Stimulated activated CD4-positive, alpha-beta T cell treated with anti-CD3 and anti-CD28 coated beads, Interleukin-15, amount 100 ng/mL, for 24 hours (primary cell): ENCODE data around the gene LPXN.

ENCODE experiments used
- DNase-seq: peaks from one replicate; pipeline ENCODE4 v3.0.0-alpha.2; 2020

LPXN gene

DNA sequence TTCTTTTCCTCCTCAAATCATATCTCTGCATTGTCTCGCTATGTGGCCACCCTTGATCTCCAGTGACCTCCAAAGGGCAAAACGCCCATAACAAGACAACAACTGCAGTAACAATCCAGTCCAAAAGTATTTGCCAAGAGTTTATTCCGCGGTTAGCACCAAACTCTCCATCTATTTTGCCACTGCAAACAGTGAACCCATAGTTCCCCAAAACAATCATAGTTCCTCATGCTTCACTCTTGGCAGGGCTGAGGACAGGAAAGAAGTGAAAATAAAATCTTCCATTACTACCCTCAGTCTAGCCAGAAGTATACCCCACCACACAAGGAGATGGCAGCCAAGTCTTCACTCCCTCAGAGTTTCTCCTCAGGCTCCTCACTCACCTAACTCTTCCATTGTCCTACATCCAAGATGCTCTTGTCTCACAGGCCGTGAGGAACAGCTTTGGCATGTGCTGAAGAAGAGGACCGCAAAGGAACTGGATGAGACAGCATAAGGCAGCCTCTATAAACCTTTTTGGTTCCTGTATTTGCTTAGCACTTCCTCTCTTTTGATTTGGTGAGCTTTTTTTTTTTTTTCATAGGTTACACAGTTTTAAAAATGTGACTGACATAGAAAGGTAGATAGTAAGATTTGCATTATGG, at the start of gene LPXN:
Gene LPXN, minus strand, starts transcription at position 480 of the 644 bp plus-strand sequence. Its CDS starts 84 bp downstream, at position 396.
- peak; percentile 40 for DNase-seq

- DNase-seq = no peak
Observed at GRCh38 chr11:58625086-58625485, 49.4 kb upstream of the LPXN start.

- no peak for DNase-seq
Observed at GRCh38 chr11:58622344-58622743, 46.7 kb upstream of the LPXN start, which contains the start of gene CNTF. CNTF (plus strand) TSS chr11:58622665; CDS start chr11:58622753, 88 bp downstream.

- no peak for DNase-seq
Observed at GRCh38 chr11:58621586-58622262, 46.1 kb upstream of the LPXN start.

GRCh38 chr11:58617976-58618557, 42.4 kb upstream of the LPXN start:
- no peak for DNase-seq

- DNase-seq = no peak
Observed at GRCh38 chr11:58616594-58616993, 40.9 kb upstream of the LPXN start.

GRCh38 chr11:58615559-58615958, 39.9 kb upstream of the LPXN start:
- no peak for DNase-seq

DNA sequence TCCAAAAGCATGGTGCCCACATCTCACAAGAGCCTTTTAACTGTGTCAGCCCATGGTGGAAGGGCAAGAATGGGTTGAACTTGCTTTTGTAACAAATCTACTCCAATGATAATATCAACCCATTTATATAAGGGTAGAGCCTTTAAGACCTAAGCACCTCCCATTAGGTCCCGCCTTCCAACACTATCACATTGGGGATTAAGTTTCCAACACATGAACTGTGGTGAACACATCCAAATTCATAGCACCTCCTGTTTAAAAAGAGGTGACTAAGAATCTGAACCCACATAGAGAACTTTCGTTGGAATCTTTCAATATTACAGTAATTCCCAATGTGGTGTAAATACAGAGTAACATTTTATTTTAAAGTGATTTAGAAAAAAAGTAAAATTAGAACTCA, 37.6 kb upstream of the LPXN start:
- DNase-seq = peak; percentile 36

- DNase-seq = no peak
Observed at GRCh38 chr11:58609723-58610122, 34.1 kb upstream of the LPXN start.

- no peak for DNase-seq
Observed at GRCh38 chr11:58608331-58608730, 32.7 kb upstream of the LPXN start.

DNA sequence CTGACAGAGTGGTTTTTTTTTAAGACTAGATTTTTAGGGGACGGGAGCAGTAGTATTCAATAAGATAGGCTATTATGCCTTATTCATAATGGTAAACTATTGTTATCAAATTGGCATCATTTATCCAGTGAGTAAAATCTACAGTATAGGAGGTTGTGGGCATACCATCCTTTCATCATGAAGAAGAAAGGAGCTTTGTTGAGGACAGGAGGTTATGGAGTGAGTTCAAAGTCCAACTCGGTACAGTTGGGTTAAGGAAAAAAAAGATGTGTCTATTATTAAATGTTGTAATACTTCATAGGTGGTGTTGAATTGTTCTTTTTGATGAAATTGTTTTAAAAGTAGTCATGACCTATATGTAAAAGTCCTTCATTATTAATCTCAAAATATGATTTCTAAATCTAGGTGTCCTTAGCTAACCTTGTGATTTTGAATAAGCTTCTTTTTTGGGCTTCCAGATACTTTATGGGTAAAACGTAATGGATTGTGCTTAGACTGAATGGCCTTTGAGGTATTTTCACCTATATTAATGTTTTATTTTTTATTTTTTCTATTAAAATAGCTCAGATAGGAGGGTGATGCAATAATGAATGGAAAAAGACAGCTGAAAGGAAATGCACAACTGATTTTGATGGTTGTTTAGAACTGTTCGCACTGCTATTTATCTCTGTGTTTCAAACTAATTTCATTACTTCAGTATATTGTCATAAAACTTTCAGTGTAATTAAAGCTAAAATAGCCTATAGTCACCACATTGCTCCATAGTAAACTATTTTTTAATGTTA, 31.5 kb upstream of the LPXN start:
- DNase-seq = no peak

- DNase-seq = no peak
Observed at GRCh38 chr11:58600510-58600909, 24.9 kb upstream of the LPXN start.

DNA sequence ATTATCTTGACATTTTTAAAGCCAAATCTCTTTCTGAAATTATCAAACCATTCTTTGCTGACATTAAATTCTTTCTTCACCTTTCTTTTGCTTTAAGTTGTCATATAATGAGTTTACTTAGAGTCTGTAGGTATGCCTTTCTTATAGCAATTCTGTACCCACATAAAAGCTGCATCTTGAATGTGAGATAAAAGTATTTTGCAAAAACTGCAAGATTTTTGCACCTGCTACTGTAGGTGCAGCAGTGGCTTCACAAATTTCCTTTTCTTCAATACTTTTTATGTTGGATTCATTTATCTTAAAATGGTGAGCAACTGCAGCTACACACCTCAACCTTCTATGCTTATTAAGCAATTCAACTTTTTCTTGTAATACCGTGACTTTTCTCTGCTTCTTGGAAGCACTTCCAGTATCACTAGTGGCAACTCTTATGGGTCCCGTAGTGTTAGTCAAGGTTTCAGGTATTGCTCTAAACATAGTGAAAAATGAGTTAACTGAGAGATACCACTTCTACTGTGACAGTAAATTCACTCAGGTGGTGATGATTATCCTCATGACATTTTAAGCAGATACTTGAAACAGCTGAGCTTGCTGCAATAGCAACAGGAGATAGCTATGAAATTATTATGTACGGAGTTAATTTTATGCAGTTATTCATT, 22.0 kb upstream of the LPXN start:
- DNase-seq = no peak

GRCh38 chr11:58596621-58597020, 21.0 kb upstream of the LPXN start:
- DNase-seq = no peak

- DNase-seq = no peak
Observed at GRCh38 chr11:58594826-58595225, 19.2 kb upstream of the LPXN start.

GRCh38 chr11:58592760-58593472, 17.3 kb upstream of the LPXN start:
- peak; percentile 70 for DNase-seq

DNA sequence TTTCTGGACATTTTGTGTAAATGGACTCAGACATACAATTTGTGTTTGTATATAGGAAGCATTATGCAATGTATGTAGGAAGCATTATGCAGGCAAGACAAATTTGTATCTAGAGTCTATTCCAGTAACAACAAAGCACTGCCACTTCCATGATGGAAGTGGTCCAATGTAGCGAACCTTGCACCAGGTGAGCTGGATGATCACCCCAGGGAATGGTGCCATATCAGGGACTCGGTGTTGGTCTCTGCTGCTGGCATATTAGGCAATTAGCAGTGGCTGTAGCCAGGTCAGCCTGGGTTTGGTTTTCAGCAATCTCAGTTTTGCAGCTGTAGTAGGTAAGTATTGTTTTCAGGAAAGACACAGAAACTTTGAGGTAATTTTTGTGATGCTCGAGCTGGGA, 16.0 kb upstream of the LPXN start:
- DNase-seq = no peak

DNA sequence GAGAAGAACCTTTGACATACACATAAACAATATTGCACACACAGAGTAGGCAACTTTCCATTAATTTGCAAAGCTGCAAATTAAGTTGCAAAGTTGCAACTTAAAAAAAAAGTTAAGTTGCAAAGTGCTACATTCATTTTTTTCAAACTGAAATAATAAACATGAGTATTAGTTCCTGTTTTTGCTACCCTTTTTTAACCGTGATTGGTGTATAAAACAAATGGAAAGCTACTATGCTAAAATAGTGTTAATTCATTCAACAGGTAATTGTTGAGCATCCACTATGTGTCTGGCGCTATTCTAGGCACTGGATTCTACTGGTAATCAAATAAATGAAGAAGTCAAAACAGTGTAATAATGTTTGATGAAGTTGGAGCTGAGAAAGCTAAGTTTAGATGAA, 11.3 kb upstream of the LPXN start:
- DNase-seq = no peak

GRCh38 chr11:58582437-58582836, 6.8 kb upstream of the LPXN start:
- no peak for DNase-seq

GRCh38 chr11:58580311-58580710, 4.7 kb upstream of the LPXN start:
- no peak for DNase-seq

DNA sequence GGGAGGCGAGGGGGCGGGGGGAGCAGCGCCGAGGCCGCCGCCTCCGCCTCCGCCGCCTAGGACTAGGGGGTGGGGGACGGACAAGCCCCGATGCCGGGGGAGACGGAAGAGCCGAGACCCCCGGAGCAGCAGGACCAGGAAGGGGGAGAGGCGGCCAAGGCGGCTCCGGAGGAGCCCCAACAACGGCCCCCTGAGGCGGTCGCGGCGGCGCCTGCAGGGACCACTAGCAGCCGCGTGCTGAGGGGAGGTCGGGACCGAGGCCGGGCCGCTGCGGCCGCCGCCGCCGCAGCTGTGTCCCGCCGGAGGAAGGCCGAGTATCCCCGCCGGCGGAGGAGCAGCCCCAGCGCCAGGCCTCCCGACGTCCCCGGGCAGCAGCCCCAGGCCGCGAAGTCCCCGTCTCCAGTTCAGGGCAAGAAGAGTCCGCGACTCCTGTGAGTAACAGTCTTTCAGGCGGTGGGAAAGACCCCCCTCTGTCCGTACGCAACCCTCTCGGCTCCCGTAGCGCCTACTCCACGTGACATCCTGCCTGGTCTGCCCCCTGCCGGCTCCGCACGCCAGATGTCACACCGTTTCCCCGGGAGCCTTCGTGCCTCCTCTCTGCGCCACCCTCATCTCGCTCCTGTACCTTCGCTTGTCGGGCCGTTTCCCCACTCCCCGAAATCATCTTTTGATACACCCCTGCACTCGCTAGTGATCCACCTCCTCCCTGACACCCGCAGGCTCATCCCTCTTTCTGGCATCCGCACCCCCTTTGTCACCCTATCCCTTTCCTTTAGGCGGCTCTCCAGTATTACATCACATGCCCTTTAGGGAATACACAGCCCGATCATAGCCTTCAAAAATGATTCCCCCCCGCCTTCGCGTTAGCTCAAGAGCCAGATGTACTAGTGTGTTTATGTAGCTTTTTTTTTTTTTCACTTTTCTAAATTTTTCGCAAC, 3.8 kb upstream of the LPXN start:
- DNase-seq = peak; percentile 92
